CD4-positive, alpha-beta T cell (primary cell): ENCODE data around the gene STK32C. TPM values are rescaled to one million over a fixed set of nuclear protein-coding genes. Genes with fewer than 3 reads are reported as not detected.

ENCODE experiments used
- ATAC-seq: fragments of 200-7000 bp; cut with Tn5 transposase; one replicate; pipeline ENCODE4 v1.10.0; 2022; ENCODE audit warnings: mild to moderate bottlenecking; ENCODE audit not compliant: poor library complexity
- CTCF ChIA-PET: fragments of 350-600 bp; sonication (Branson Sonifier 250); formaldehyde crosslinking; loops from one replicate; lab custom pipeline; 2021; ENCODE audit warnings: antibody characterized with exemption, inconsistent platforms; lab: Charles Lee
- POLR2A ChIA-PET: fragments of 350-600 bp; sonication (Branson Sonifier 250); formaldehyde crosslinking; loops from one replicate; lab custom pipeline; 2021; ENCODE audit warnings: antibody characterized with exemption, inconsistent platforms; lab: Charles Lee
- DNase-seq, 14 experiments: peaks; one replicate each; pipeline ENCODE4 v3.0.0-alpha.2; 2013 to 2020; ENCODE audit warnings: mixed read lengths in 2 of 14
- H3K27ac ChIP-seq, 2 donors: one replicate each; pipeline versions ENCODE4 v1.5.1 to v1.7.0; 2013; ENCODE audit warnings: low read length in 2 of 2, low read depth in 1 of 2, mild to moderate bottlenecking in 1 of 2
- H3K27me3 ChIP-seq, 2 experiments: 1 replicate in 1 of 2; 2 replicates in 1 of 2; pipeline versions ENCODE4 v1.6.1 to v1.7.0; 2013; ENCODE audit warnings: low read length in 2 of 2, control low read depth in 1 of 2, mild to moderate bottlenecking in 1 of 2, moderate library complexity in 1 of 2; ENCODE audit not compliant: insufficient read depth in 2 of 2, control insufficient read depth in 1 of 2
- H3K36me3 ChIP-seq: one replicate; pipeline ENCODE4 v1.6.1; 2013; ENCODE audit warnings: low read length, control low read depth; ENCODE audit not compliant: insufficient read depth
- H3K4me1 ChIP-seq: one replicate; pipeline ENCODE4 v1.6.1; 2013; ENCODE audit warnings: low read length, control low read depth; ENCODE audit not compliant: insufficient read depth
- H3K4me3 ChIP-seq: one replicate; pipeline ENCODE4 v1.5.1; 2013; ENCODE audit warnings: mild to moderate bottlenecking, low read length, moderate library complexity
- H3K9me3 ChIP-seq, 2 experiments: 1 replicate in 1 of 2; 2 replicates in 1 of 2; pipeline versions ENCODE4 v1.6.1 to v1.7.0; 2013; ENCODE audit warnings: low read length in 2 of 2, mild to moderate bottlenecking in 2 of 2, control low read depth in 1 of 2, moderate library complexity in 1 of 2; ENCODE audit not compliant: control insufficient read depth in 1 of 2, insufficient read depth in 1 of 2
- H3K27ac Mint-ChIP-seq: one replicate; pipeline ENCODE4 v1.8.0; 2020; ENCODE audit warnings: mixed read lengths
- H3K27me3 Mint-ChIP-seq: one replicate; pipeline ENCODE4 v1.8.0; 2021; ENCODE audit warnings: mixed read lengths
- H3K36me3 Mint-ChIP-seq: one replicate; pipeline ENCODE4 v1.8.0; 2021; ENCODE audit warnings: low read depth, mixed read lengths
- H3K4me1 Mint-ChIP-seq: one replicate; pipeline ENCODE4 v1.8.0; 2021; ENCODE audit warnings: low read depth, mixed read lengths
- H3K4me3 Mint-ChIP-seq: one replicate; pipeline ENCODE4 v1.8.0; 2020; ENCODE audit warnings: mild to moderate bottlenecking, mixed read lengths
- H3K9me3 Mint-ChIP-seq: one replicate; pipeline ENCODE4 v1.8.0; 2020; ENCODE audit warnings: mixed read lengths
- intact Hi-C, 2 experiments: fragments of 100-400 bp; cut with DNase I in 1 of 2; cut with micrococcal nuclease in 1 of 2; formaldehyde crosslinking; loops; one replicate each; pipeline versions ENCODE4 v1.15.1 to v1.9.0; 2023 to 2025; cut with DNase I, micrococcal nuclease
- total RNA-seq, 174 experiments: library from RNA in 2 of 174; stranded (reverse) in 2 of 174; gene quantifications; one replicate each; pipeline ENCODE4 v1.2.3 and lab custom pipeline; 2021 to 2026
- TF ChIP-seq, protein P1 (sequence below): fragments of 200-600 bp; IDR thresholded peaks from one replicate; pipeline ENCODE4 v1.8.0; 2022; ENCODE audit warnings: antibody characterized with exemption, mild to moderate bottlenecking

The STK32C gene
- total RNA-seq, 2 experiments from 2014 or later = 4.9 to 5.2 TPM

DNA sequence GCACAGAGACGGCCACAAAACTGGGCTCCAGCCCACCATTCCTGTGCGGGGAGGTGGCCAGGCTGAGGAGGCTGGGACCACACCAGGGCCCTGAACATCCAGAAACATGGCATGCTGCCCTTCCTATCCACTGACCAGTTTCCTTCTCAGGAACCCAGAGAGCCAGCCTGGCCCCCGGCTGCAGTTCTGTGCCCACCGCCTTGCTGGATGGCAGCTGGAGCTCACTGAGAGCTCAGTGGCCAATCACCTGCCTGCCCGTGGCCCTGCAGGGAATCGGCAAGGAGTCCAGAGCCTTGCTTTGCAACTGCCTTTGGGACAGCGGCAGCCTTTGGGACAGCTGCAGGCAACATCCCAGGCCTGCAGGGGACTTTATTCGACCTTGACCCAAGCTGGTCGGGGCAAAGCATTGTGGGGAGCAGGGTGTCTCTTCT is 30.4 kb downstream of the STK32C start:
- TF ChIP-seq, protein P1, sequence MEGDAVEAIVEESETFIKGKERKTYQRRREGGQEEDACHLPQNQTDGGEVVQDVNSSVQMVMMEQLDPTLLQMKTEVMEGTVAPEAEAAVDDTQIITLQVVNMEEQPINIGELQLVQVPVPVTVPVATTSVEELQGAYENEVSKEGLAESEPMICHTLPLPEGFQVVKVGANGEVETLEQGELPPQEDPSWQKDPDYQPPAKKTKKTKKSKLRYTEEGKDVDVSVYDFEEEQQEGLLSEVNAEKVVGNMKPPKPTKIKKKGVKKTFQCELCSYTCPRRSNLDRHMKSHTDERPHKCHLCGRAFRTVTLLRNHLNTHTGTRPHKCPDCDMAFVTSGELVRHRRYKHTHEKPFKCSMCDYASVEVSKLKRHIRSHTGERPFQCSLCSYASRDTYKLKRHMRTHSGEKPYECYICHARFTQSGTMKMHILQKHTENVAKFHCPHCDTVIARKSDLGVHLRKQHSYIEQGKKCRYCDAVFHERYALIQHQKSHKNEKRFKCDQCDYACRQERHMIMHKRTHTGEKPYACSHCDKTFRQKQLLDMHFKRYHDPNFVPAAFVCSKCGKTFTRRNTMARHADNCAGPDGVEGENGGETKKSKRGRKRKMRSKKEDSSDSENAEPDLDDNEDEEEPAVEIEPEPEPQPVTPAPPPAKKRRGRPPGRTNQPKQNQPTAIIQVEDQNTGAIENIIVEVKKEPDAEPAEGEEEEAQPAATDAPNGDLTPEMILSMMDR = no peak
- DNase-seq (no peak), ATAC-seq (no peak)
- intact Hi-C loops = no loop called here
- Histone ChIP-seq H3K27ac (no peak overlapping the region), H3K4me1 (no peaks in the 10 kb centered on the region), H3K9me3 (no peaks in the 10 kb centered on the region), H3K36me3 (no peaks in the 10 kb centered on the region), H3K4me3 (no peak overlapping the region), H3K27me3 (no peaks in the 10 kb centered on the region)
- no peak overlapping the region for H3K27ac Mint-ChIP-seq
- H3K9me3 Mint-ChIP-seq = no peaks in the 10 kb centered on the region
- H3K36me3 Mint-ChIP-seq = no peaks in the 10 kb centered on the region
- no peak overlapping the region for H3K4me3 Mint-ChIP-seq
- no peaks in the 10 kb centered on the region for H3K27me3 Mint-ChIP-seq
- POLR2A ChIA-PET = no interaction called here
- H3K4me1 Mint-ChIP-seq = no peaks in the 10 kb centered on the region
- CTCF ChIA-PET = no interaction called here

DNA sequence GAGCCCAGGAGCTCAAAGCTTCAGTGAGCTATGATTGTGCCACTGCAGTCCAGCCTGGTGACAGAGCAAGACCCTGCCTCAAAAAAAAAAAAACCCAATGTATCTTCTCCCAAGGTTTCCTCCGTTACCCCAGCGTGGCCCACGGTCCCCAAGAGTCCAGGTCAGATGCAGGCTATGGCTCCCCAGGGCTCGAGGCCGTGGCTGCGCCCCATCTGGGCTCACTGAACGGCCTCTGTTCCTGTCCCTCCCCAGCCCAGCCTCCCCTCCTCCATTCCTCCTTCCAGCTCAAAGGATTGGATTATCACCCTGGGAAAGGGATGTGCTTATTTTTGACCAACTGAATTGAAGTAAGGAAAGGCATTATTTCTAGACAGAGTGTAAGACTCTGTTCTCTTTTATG is 31.0 kb downstream of the STK32C start:
- Histone ChIP-seq H3K27ac (no peak overlapping the region), H3K36me3 (no peaks in the 10 kb centered on the region), H3K27me3 (no peaks in the 10 kb centered on the region), H3K9me3 (no peaks in the 10 kb centered on the region), H3K4me1 (no peaks in the 10 kb centered on the region), H3K4me3 (no peak overlapping the region)
- Mint-ChIP-seq H3K27me3 (no peaks in the 10 kb centered on the region), H3K27ac (no peak overlapping the region), H3K9me3 (no peaks in the 10 kb centered on the region), H3K36me3 (no peaks in the 10 kb centered on the region), H3K4me1 (no peaks in the 10 kb centered on the region), H3K4me3 (no peak overlapping the region)
- POLR2A ChIA-PET = no interaction called here
- ATAC-seq (no peak), DNase-seq (no peak)
- CTCF ChIA-PET = interaction anchor here (0.6 kb wide), 1 partner anchor 104 kb away, joined by 3 read pairs; no protein-coding TSS in a partner anchor
- intact Hi-C loops = no loop called here
- TF ChIP-seq, protein P1 = no peak

DNA sequence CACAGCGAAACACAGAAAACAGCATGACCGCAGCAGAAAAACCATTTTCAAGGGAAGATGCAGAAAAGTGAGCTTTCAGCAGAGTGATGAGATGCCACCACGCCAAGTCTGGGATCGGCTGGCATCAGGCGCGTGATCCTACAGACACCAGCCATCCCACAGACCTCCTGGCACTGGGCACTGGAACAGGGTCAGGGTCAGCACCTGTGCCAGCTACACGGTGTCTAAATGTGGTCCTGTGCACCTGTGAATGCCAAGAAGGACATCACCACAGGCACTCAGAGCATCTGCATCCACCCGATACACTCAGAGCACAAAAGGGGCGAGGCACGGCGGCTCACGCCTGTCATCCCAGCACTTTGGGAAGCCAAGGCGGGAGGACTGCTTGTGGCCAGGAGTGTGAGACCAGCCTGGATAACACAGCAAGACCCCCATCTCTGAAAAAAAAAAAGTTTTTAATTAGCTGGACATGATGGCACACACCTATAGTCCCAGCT is 31.5 kb downstream of the STK32C start:
- Histone ChIP-seq H3K9me3 (no peaks in the 10 kb centered on the region), H3K4me1 (no peaks in the 10 kb centered on the region), H3K27ac (no peak overlapping the region), H3K4me3 (no peak overlapping the region), H3K36me3 (no peaks in the 10 kb centered on the region), H3K27me3 (no peaks in the 10 kb centered on the region)
- ATAC-seq = no peak
- CTCF ChIA-PET = interaction anchor here (0.6 kb wide), 1 partner anchor 104 kb away, joined by 3 read pairs; no protein-coding TSS in a partner anchor
- H3K27ac Mint-ChIP-seq = no peak overlapping the region
- intact Hi-C loops = no loop called here
- POLR2A ChIA-PET = no interaction called here
- no peaks in the 10 kb centered on the region for H3K4me1 Mint-ChIP-seq
- H3K27me3 Mint-ChIP-seq = no peaks in the 10 kb centered on the region
- no peak for DNase-seq
- H3K9me3 Mint-ChIP-seq = no peaks in the 10 kb centered on the region
- H3K36me3 Mint-ChIP-seq = no peaks in the 10 kb centered on the region
- TF ChIP-seq, protein P1 = no peak
- H3K4me3 Mint-ChIP-seq = no peak overlapping the region
